ENCODE results near the gene GUSB.

- TF ChIP-seq CTCF (IDR thresholded peaks at IDR 0.05; ENCODE audit: extremely low read depth in 1 of 2, insufficient read depth in 1 of 2, low read depth in 1 of 2, low read length in 2 of 2) = no peak
- TF ChIP-seq MAX (IDR thresholded peaks at IDR 0.05; ENCODE audit: insufficient read depth, insufficient read length) = no peak
- no peak for TF ChIP-seq GATA2 (IDR thresholded peaks at IDR 0.05; ENCODE audit: insufficient read depth, insufficient read length, low read depth, low read length)
- no peak for TF ChIP-seq POLR2A (IDR thresholded peaks at IDR 0.05; ENCODE audit: low read depth, low read length)
- TF ChIP-seq POLR2AphosphoS5 (IDR thresholded peaks at IDR 0.05; ENCODE audit: insufficient read depth, low read depth, low read length) = no peak
- TF ChIP-seq MYC (IDR thresholded peaks at IDR 0.05; ENCODE audit: low read depth, low read length) = no peak
- no peak for TF ChIP-seq EZH2 (IDR thresholded peaks at IDR 0.05; ENCODE audit: borderline replicate concordance, low read depth, low read length, severe bottlenecking)
Measured at GRCh38 chr7:65953001-65953720, 28.9 kb downstream of the GUSB start.
